Prostate gland (tissue), 2 donors: ENCODE results near the gene ASF1A. TPM values are rescaled to one million over a fixed set of nuclear protein-coding genes. Genes with fewer than 3 reads are reported as not detected.

ENCODE experiments used
- DNase-seq: peaks from one replicate; pipeline ENCODE4 v3.0.0-alpha.2; 2019; ENCODE audit warnings: low spot score
- H3K27ac ChIP-seq, 2 donors: fragments of 200-600 bp; sonication (generic); 2 replicates each; pipeline ENCODE4 v1.5.1; 2017 to 2019
- H3K27me3 ChIP-seq: fragments of 200-600 bp; sonication (generic); replicated peaks from 2 replicates; pipeline ENCODE4 v1.5.1; 2019; ENCODE audit not compliant: insufficient read depth
- H3K36me3 ChIP-seq, 2 donors: fragments of 200-600 bp; sonication (generic); 1 replicate in 1 of 2; 2 replicates in 1 of 2; pipeline versions ENCODE4 v1.5.1 to v1.8.1; 2017 to 2019
- H3K4me1 ChIP-seq: fragments of 200-600 bp; sonication (generic); replicated peaks from 2 replicates; pipeline ENCODE4 v1.5.1; 2019
- H3K4me3 ChIP-seq, 2 donors: fragments of 200-600 bp; sonication (generic); 2 replicates each; pipeline ENCODE4 v1.5.1; 2017 to 2019
- H3K9me3 ChIP-seq: fragments of 200-600 bp; sonication (generic); 2 replicates; pipeline ENCODE4 v1.5.1; 2017
- CTCF ChIP-seq, 4 experiments: fragments of 200-600 bp in 2 of 4; fragments of 450-650 bp in 2 of 4; sonication (generic) in 2 of 4; IDR thresholded peaks; 1 replicate in 3 of 4; 2 replicates in 1 of 4; pipeline ENCODE4 v1.5.1; 2016 to 2019; ENCODE audit warnings: antibody characterized with exemption in 4 of 4, mild to moderate bottlenecking in 2 of 4, moderate library complexity in 2 of 4
- POLR2A ChIP-seq: fragments of 450-650 bp; IDR thresholded peaks from one replicate; pipeline ENCODE4 v1.6.1; 2016; ENCODE audit warnings: antibody characterized with exemption, mild to moderate bottlenecking
- POLR2AphosphoS5 ChIP-seq: sonication (generic); formaldehyde crosslinking; IDR thresholded peaks from one replicate; pipeline ENCODE4 v1.6.1; 2017; ENCODE audit warnings: antibody characterized with exemption
- WGBS: methylation state at CpG from one replicate; pipeline ENCODE4 v1.1.5; 2018; 5-methylcytosine and 5-hydroxymethylcytosine counted together
- intact Hi-C: fragments of 100-400 bp; cut with DNase I; formaldehyde crosslinking; loops from one replicate; pipeline ENCODE4 v1.14.2; 2022
- total RNA-seq, 2 donors: library from RNA; depleted of rRNA; stranded (reverse); fragments of >200 nt; gene quantifications; one replicate each; pipeline ENCODE4 v1.1.0, GENCODE V29; 2016

ASF1A gene
- total RNA-seq, 2 donors from 2014 or later: 12.5 to 15.6 TPM

- WGBS: 72% methylated on average over 2 of the region's 2 CpGs
- Histone ChIP-seq H3K4me1 (no peaks in the 10 kb centered on the region), H3K27ac (no peak overlapping the region), H3K36me3 (no peaks in the 10 kb centered on the region), H3K27me3 (no peaks in the 10 kb centered on the region), H3K9me3 (no peaks in the 10 kb centered on the region), H3K4me3 (no peak overlapping the region)
- no peak for DNase-seq
- intact Hi-C loops: no loop called here
- TF ChIP-seq POLR2A (no peak), CTCF (IDR thresholded peaks at IDR 0.05) (no peak), POLR2AphosphoS5 (no peak)
Observed at GRCh38 chr6:118940770-118941169, 46.8 kb downstream of the ASF1A start.

GRCh38 chr6:118945217-118945616 is 51.3 kb downstream of the ASF1A start:
- no peaks in the 10 kb centered on the region for H3K36me3 ChIP-seq
- H3K27me3 ChIP-seq: no peaks in the 10 kb centered on the region
- intact Hi-C loops: no loop called here
- no peak for TF ChIP-seq POLR2A
- no peak for TF ChIP-seq POLR2AphosphoS5
- no peak for TF ChIP-seq CTCF (IDR thresholded peaks at IDR 0.05)
- no peaks in the 10 kb centered on the region for H3K4me1 ChIP-seq
- H3K27ac ChIP-seq: no peak overlapping the region
- no peaks in the 10 kb centered on the region for H3K9me3 ChIP-seq
- H3K4me3 ChIP-seq: no peak overlapping the region
- DNase-seq: no peak

- H3K36me3 ChIP-seq: no peaks in the 10 kb centered on the region
- no peak overlapping the region for H3K4me3 ChIP-seq
- no peaks in the 10 kb centered on the region for H3K9me3 ChIP-seq
- WGBS: 96% methylated on average over 2 of the region's 2 CpGs
- H3K4me1 ChIP-seq: no peaks in the 10 kb centered on the region
- no peak for TF ChIP-seq POLR2AphosphoS5
- TF ChIP-seq CTCF (IDR thresholded peaks at IDR 0.05): no peak
- TF ChIP-seq POLR2A: no peak
- H3K27ac ChIP-seq: no peak overlapping the region
- H3K27me3 ChIP-seq: no peaks in the 10 kb centered on the region
- DNase-seq: no peak
- intact Hi-C loops: no loop called here
Observed at GRCh38 chr6:118952683-118953082, 58.7 kb downstream of the ASF1A start.

GRCh38 chr6:118953391-118953790 is 59.4 kb downstream of the ASF1A start:
- 72% methylated on average over 2 of the region's 2 CpGs for WGBS

More at GRCh38 chr6:118953391-118953790, 59.4 kb downstream of the ASF1A start:
- H3K27ac ChIP-seq: no peak overlapping the region
- intact Hi-C loops: no loop called here
- no peaks in the 10 kb centered on the region for H3K36me3 ChIP-seq
- no peak for TF ChIP-seq POLR2AphosphoS5
- TF ChIP-seq POLR2A: no peak
- TF ChIP-seq CTCF (IDR thresholded peaks at IDR 0.05): no peak
- H3K9me3 ChIP-seq: no peaks in the 10 kb centered on the region
- H3K4me1 ChIP-seq: no peaks in the 10 kb centered on the region
- H3K4me3 ChIP-seq: no peak overlapping the region
- H3K27me3 ChIP-seq: no peaks in the 10 kb centered on the region
- DNase-seq: no peak

Other genes starting within 250 kb of the ASF1A start
- 10 to 100 TPM in 1 of 2 donors, 1 to 10 TPM in 1; 2.7 to 33.5 TPM for gene CEP85L, start 242.6 kb upstream of the ASF1A start, total RNA-seq
- gene MCM9, start 41.0 kb downstream of the ASF1A start, total RNA-seq: 10 to 100 TPM; 13.6 to 24.8 TPM
- 1 to 10 TPM; 3.6 to 7.6 TPM for gene FAM184A, start 184.5 kb downstream of the ASF1A start, total RNA-seq